Measurements from ENCODE around the gene FEZ2. TPM values are rescaled to one million over a fixed set of nuclear protein-coding genes. Genes with fewer than 3 reads are reported as not detected.

FEZ2 gene
- total and polyA plus RNA-seq, 2 experiments from 2014 or later = 28.0 to 32.9 TPM

DNA sequence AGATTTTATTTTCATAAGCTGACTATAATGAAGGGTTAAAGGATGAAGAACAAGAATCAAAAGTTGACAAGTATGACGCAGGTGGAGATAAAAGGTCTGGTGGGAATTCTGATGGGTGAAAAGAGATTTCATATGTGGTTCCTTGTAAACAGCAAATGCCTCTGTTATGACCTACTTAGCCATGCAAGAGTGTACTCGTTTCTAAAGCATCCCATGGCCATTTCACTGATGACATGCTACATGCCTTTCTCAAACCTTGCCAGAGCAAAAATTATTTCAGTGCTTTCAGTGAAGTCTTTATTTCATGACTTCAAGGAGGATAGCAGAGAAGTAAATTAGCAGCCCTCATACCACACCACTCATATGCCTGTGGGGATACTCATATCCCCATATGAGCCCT is 71.7 kb downstream of the FEZ2 start:
- H3K79me2 ChIP-seq (replicated peaks; ENCODE audit: insufficient read depth) = 0 out of 2 replicates have a peak, but pooled peaks cover 4% of the 10 kb centered on the region
- Mint-ChIP-seq H3K4me3 (no peak overlapping the region), H3K27ac (no peak overlapping the region), H3K27me3 (ENCODE audit: insufficient read depth, low read depth, poor library complexity) (no peaks in the 10 kb centered on the region), H3K36me3 (ENCODE audit: low read depth) (peaks cover 23% of the 10 kb centered on the region), H3K9me3 (no peaks in the 10 kb centered on the region), H3K4me1 (peaks cover 19% of the 10 kb centered on the region; the same call in 2 of the 3 replicates)
- ATAC-seq (no peak), DNase-seq (ENCODE audit: low spot score) (no peak)
- no peak overlapping the region for H3K4me2 ChIP-seq
- H3K36me3 ChIP-seq (ENCODE audit: insufficient read depth) = peaks cover 30% of the 10 kb centered on the region; the same call in 1 of the 2 replicates
- H2AFZ ChIP-seq = no peak overlapping the region
- H3K9me2 ChIP-seq (ENCODE audit: insufficient read depth) = no peaks in the 10 kb centered on the region
- no peak overlapping the region for H3K27ac ChIP-seq (ENCODE audit: low read depth)
- TF ChIP-seq EZH2phosphoT487 (IDR thresholded peaks at IDR 0.05; ENCODE audit: unreplicated experiment) = no peak
- TF ChIP-seq EZH2 (IDR thresholded peaks at IDR 0.05; ENCODE audit: low read depth, unreplicated experiment) = no peak
- TF ChIP-seq CREB1 (CRISPR knock-in tag; IDR thresholded peaks at IDR 0.05; ENCODE audit: low read depth) = no peak
- TF ChIP-seq STAT1 (IDR thresholded peaks at IDR 0.05; ENCODE audit: unreplicated experiment) = no peak
- TF ChIP-seq REST (IDR thresholded peaks at IDR 0.05; ENCODE audit: unreplicated experiment) = no peak
- TF ChIP-seq POLR2AphosphoS5 (IDR thresholded peaks at IDR 0.05; ENCODE audit: low read depth) = no peak
- no peak for TF ChIP-seq NANOG (IDR thresholded peaks at IDR 0.05; ENCODE audit: borderline replicate concordance)
- TF ChIP-seq ETS1 (IDR thresholded peaks at IDR 0.05) = no peak
- TF ChIP-seq ZNF114 (CRISPR knock-in tag; IDR thresholded peaks at IDR 0.05) = no peak
- TF ChIP-seq, protein P1, sequence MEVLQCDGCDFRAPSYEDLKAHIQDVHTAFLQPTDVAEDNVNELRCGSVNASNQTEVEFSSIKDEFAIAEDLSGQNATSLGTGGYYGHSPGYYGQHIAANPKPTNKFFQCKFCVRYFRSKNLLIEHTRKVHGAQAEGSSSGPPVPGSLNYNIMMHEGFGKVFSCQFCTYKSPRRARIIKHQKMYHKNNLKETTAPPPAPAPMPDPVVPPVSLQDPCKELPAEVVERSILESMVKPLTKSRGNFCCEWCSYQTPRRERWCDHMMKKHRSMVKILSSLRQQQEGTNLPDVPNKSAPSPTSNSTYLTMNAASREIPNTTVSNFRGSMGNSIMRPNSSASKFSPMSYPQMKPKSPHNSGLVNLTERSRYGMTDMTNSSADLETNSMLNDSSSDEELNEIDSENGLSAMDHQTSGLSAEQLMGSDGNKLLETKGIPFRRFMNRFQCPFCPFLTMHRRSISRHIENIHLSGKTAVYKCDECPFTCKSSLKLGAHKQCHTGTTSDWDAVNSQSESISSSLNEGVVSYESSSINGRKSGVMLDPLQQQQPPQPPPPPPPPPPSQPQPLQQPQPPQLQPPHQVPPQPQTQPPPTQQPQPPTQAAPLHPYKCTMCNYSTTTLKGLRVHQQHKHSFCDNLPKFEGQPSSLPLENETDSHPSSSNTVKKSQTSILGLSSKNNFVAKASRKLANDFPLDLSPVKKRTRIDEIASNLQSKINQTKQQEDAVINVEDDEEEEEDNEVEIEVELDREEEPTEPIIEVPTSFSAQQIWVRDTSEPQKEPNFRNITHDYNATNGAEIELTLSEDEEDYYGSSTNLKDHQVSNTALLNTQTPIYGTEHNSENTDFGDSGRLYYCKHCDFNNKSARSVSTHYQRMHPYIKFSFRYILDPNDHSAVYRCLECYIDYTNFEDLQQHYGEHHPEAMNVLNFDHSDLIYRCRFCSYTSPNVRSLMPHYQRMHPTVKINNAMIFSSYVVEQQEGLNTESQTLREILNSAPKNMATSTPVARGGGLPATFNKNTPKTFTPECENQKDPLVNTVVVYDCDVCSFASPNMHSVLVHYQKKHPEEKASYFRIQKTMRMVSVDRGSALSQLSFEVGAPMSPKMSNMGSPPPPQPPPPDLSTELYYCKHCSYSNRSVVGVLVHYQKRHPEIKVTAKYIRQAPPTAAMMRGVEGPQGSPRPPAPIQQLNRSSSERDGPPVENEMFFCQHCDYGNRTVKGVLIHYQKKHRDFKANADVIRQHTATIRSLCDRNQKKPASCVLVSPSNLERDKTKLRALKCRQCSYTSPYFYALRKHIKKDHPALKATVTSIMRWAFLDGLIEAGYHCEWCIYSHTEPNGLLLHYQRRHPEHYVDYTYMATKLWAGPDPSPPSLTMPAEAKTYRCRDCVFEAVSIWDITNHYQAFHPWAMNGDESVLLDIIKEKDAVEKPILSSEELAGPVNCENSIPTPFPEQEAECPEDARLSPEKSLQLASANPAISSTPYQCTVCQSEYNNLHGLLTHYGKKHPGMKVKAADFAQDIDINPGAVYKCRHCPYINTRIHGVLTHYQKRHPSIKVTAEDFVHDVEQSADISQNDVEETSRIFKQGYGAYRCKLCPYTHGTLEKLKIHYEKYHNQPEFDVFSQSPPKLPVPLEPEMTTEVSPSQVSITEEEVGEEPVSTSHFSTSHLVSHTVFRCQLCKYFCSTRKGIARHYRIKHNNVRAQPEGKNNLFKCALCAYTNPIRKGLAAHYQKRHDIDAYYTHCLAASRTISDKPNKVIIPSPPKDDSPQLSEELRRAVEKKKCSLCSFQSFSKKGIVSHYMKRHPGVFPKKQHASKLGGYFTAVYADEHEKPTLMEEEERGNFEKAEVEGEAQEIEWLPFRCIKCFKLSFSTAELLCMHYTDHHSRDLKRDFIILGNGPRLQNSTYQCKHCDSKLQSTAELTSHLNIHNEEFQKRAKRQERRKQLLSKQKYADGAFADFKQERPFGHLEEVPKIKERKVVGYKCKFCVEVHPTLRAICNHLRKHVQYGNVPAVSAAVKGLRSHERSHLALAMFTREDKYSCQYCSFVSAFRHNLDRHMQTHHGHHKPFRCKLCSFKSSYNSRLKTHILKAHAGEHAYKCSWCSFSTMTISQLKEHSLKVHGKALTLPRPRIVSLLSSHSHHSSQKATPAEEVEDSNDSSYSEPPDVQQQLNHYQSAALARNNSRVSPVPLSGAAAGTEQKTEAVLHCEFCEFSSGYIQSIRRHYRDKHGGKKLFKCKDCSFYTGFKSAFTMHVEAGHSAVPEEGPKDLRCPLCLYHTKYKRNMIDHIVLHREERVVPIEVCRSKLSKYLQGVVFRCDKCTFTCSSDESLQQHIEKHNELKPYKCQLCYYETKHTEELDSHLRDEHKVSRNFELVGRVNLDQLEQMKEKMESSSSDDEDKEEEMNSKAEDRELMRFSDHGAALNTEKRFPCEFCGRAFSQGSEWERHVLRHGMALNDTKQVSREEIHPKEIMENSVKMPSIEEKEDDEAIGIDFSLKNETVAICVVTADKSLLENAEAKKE (CRISPR knock-in tag; IDR thresholded peaks at IDR 0.05) = no peak
- no peak for TF ChIP-seq JUNB (IDR thresholded peaks at IDR 0.05; ENCODE audit: unreplicated experiment)
- TF ChIP-seq, protein P2, sequence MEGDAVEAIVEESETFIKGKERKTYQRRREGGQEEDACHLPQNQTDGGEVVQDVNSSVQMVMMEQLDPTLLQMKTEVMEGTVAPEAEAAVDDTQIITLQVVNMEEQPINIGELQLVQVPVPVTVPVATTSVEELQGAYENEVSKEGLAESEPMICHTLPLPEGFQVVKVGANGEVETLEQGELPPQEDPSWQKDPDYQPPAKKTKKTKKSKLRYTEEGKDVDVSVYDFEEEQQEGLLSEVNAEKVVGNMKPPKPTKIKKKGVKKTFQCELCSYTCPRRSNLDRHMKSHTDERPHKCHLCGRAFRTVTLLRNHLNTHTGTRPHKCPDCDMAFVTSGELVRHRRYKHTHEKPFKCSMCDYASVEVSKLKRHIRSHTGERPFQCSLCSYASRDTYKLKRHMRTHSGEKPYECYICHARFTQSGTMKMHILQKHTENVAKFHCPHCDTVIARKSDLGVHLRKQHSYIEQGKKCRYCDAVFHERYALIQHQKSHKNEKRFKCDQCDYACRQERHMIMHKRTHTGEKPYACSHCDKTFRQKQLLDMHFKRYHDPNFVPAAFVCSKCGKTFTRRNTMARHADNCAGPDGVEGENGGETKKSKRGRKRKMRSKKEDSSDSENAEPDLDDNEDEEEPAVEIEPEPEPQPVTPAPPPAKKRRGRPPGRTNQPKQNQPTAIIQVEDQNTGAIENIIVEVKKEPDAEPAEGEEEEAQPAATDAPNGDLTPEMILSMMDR (conservative IDR thresholded peaks at IDR 0.05; ENCODE audit: low read depth in 2 of 2) = no peak
- TF ChIP-seq ZNF331 (CRISPR knock-in tag; IDR thresholded peaks at IDR 0.05; ENCODE audit: low read depth) = no peak
- H3K4me3 ChIP-seq = no peak overlapping the region
- no peaks in the 10 kb centered on the region; the same call in 1 of the 2 replicates for H3K4me1 ChIP-seq (ENCODE audit: insufficient read depth)
- H4K20me1 ChIP-seq (replicated peaks; ENCODE audit: insufficient read depth) = 0 out of 2 replicates have a peak, but pooled peaks cover 5% of the 10 kb centered on the region
- H3F3A ChIP-seq (replicated peaks; ENCODE audit: low read depth) = no peaks in the 10 kb centered on the region
- no peaks in the 10 kb centered on the region for H3K27me3 ChIP-seq (ENCODE audit: insufficient read depth)

Measured in GM23338 (cell line).